D721Med (cell line): ENCODE measurements around the gene SSX5.
"Not testable (repeated sequence)": the region's sequence is repeated elsewhere in the genome, so short reads cannot be mapped to it uniquely, and the experiment has no call there.

Experiments
- DNase-seq: peaks from one replicate; pipeline ENCODE4 v3.0.0; 2011; ENCODE audit warnings: low spot score; ENCODE audit not compliant: insufficient read length
- FAIRE-seq: peaks from 2 replicates; lab custom pipeline; 2011; peaks lifted over from hg19 to GRCh38; lab: Jason Lieb, UNC
- TF ChIP-seq, protein P1 (sequence below): IDR thresholded peaks from 2 replicates; pipeline ENCODE4 v1.5.1; 2012; ENCODE audit warnings: mild to moderate bottlenecking, control low read depth; ENCODE audit not compliant: insufficient read depth; ENCODE audit errors: missing control alignments

Gene SSX5, protein sequence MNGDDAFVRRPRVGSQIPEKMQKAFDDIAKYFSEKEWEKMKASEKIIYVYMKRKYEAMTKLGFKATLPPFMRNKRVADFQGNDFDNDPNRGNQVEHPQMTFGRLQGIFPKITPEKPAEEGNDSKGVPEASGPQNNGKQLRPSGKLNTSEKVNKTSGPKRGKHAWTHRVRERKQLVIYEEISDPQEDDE

DNA sequence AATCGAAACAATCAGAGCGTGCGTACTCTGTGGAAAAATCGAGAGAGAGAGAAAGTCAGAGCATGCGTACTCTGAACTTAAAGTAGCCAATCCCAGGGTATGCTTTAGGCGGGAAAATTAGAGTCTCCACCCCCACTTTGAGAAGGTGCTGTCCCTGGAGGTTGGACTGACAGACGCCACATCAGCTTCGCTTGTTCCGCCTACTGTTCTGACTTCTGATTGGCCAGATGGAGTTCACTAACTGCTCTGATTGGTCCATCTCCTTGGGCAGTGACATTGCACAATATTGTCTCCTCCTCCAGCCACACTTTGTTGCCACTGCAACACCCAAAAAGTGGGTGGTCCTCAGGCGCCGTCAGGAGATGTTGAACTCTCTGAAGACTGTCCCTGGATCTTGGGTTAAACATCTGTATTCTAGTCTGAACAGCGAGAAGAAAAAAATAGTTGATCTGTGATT lies at the start of gene SSX5:
SSX5 (minus strand) TSS at position 51 of the 457 bp plus-strand sequence. CDS start 1,437 bp downstream, outside the sequence.
- no peak for FAIRE-seq

DNA sequence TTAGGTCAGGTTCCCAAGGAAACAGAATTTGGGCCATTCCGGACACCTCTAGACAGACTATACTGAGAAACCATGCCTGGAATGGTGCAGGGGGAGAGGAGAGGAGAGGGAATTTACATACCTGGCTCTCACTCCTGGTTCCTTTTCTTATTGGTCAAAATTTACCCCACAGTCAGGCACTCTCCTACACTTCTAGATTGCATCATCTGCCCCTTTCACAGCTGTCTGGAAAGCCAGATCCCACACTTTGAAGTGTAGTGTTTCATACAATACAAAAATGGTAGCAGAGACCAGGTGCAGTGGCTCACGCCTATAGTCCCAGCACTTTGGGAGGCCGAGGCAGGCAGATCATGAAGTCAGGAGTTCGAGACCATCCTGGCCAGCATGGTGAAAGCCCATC lies 27.6 kb upstream of the SSX5 start:
- not testable (repeated sequence) for FAIRE-seq, DNase-seq

More for the DNA sequence above, at the start of gene SSX5:
- TF ChIP-seq, protein P1, sequence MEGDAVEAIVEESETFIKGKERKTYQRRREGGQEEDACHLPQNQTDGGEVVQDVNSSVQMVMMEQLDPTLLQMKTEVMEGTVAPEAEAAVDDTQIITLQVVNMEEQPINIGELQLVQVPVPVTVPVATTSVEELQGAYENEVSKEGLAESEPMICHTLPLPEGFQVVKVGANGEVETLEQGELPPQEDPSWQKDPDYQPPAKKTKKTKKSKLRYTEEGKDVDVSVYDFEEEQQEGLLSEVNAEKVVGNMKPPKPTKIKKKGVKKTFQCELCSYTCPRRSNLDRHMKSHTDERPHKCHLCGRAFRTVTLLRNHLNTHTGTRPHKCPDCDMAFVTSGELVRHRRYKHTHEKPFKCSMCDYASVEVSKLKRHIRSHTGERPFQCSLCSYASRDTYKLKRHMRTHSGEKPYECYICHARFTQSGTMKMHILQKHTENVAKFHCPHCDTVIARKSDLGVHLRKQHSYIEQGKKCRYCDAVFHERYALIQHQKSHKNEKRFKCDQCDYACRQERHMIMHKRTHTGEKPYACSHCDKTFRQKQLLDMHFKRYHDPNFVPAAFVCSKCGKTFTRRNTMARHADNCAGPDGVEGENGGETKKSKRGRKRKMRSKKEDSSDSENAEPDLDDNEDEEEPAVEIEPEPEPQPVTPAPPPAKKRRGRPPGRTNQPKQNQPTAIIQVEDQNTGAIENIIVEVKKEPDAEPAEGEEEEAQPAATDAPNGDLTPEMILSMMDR = no peak
- DNase-seq = no peak

DNA sequence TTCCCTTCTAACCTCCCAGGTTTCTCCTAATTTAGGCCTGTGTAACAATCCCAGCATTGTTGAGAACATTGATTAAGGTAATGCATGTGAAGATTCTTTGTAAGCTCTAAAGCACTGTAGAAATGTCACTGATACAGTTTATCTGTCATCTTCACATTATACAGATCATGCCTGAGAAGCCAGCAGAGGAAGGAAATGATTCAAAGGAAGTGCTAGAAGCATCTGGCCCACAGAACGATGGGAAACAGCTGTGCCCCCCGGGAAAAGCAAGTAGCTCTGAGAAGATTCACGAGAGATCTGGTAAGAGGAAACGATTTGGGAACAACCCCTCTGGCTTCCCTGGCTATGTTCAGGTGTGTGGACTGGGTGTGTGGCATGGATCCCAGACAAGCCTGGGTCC lies 17.7 kb upstream of the SSX5 start:
- not testable (repeated sequence) for DNase-seq, FAIRE-seq

DNA sequence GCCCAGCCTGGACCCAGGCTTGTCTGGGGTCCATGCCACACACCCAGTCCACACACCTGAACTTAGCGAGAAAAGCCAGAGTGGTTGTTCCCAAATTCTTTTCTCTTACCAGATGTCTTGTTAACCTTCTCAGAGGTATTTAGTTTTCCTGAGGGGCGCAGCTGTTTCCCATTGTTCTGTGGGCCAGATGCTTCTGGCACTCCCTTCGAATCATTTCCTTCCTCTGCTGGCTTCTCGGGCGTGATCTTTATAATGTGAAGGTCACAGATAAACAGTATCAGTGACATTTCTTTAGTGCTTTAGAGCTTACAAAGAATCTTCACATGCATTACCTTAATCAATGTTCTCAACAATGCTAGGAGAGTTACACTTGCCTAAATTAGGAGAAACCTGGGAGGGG lies 6.6 kb downstream of the SSX5 start:
- not testable (repeated sequence) for DNase-seq, FAIRE-seq

DNA sequence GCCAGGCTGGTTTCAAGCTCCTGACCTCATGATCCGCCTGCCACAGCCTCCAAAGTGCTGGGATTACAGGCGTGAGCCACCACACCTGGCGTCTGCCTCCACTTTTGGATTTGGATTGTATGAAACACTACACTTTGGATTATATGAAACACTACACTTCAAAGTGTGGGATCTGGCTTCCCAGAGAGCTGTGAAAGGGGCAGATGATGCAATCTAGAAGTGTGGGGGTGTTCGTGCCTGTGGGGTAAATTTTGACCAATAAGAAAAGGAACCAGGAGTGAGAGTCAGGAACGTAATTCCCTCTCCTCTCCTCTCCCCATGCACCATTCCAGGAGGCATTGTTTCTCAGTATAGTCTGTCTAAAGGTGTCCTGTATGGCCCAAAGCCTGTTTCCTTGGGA lies 14.7 kb downstream of the SSX5 start:
- not testable (repeated sequence) for DNase-seq, FAIRE-seq

DNA sequence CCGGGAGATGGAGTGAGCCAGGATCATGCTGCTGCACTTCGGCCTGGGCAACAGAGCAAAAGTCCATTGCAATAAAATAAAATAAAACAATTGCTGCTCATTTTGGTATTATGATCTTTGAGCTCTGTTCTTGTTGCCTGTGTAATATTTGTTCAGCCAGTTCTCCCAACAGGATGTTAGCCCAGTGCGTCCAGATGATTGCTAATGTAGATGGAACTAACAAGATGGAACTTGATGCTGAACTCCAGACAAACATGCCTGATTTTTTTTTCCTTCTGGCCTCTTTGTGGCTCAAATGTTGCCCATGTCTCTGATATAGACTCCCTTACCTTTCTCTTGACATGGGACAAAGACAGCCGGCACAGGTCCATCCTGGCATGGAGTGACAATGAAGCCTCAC lies 15.8 kb downstream of the SSX5 start:
- FAIRE-seq = no peak

DNA sequence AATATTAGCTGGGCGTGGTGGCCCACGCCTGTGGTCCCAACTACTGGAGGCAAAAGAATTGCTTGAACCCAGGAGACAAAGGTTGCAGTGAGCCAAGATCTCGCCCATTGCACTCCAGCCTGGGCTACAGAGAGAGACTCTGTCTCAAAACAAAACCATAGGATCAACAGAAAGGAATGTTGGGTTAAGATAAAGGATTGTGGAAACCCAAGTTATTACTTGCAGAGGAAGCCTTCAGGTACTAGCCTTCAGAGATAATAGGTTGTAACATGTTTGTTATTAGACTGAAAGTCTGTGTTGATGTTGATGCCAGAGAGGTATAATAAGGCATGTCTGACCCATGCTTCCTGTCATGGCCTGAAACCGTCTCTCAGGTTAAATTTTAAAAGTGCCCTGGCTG lies 16.9 kb downstream of the SSX5 start:
- TF ChIP-seq, protein P1 = no peak
- DNase-seq (no peak), FAIRE-seq (no peak)

More for the DNA sequence above, 15.8 kb downstream of the SSX5 start:
- no peak for DNase-seq
- TF ChIP-seq, protein P1 = no peak

DNA sequence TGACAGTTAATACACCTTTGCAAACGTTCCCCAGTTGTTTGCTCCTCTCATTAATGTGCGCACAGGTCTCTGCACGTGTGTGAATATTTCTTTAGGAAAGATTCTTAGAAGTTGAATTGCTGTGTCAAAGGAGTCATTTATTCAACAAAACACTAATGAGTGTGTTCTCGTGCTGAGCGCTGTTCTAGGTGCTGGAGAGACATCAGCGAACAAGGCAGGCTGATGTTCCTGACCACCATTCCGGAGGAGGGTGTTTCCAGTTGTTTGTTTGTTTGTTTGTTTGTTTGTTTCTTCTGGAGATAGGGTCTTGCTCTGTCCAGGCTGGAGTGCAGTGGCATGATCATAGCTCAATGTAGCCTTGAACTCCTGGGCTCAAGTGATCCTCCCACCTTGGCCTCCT lies 30.3 kb downstream of the SSX5 start:
- FAIRE-seq, DNase-seq: not testable (repeated sequence)

DNA sequence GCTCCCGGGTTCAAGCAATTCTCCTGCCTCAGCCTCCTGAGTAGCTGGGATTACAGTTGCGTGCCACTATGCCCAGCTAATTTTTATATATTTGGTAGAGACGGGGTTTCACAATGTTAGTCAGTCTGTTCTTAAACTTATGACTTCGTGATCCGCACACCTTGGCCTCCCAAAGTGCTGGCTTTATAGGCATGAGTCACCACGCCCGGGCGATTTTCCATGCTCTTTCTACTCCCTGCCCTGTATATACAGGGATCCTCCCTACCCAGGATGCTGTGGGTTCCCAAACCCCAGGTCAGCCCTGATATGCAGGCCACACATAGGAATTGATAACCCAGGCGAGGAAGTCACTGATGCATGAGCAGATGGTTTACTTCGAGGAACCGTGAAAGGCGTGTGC lies 31.4 kb downstream of the SSX5 start:
- FAIRE-seq = no peak
- TF ChIP-seq, protein P1 = no peak
- no peak for DNase-seq

DNA sequence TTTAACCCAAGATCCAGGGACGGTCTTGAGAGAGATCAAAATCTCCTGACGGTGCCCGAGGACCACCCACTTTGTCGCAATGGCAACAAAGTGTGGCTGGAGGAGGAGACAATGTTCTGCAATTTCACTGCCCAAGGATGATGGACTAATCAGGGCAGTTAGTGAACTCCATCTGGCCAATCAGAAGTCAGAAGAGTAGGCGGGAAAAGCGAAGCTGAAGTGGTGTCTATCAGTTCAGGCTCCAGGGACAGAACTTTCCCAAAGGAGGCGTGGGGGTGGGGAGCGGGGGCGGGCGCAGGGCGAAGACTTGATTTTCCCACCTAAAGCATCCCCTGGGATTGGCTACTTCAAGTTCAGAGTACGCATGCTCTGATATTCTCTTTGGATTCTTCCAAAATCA lies 40.6 kb downstream of the SSX5 start:
- TF ChIP-seq, protein P1 = no peak

More for the DNA sequence above, 40.6 kb downstream of the SSX5 start:
- no peak for DNase-seq
- FAIRE-seq = no peak
